Ascending aorta (tissue), 2 donors: ENCODE measurements around the gene TBX15. TPM values are rescaled to one million over a fixed set of nuclear protein-coding genes. Genes with fewer than 3 reads are reported as not detected.

ENCODE experiments used
- DNase-seq, 2 donors: peaks; one replicate each; pipeline ENCODE4 v3.0.0-alpha.2; 2019; ENCODE audit warnings: low spot score in 2 of 2
- H3K27ac ChIP-seq, 2 donors: fragments of 200-600 bp; sonication (generic); one replicate each; pipeline ENCODE4 v1.5.1; 2016 to 2017; ENCODE audit warnings: mild to moderate bottlenecking in 1 of 2
- H3K27me3 ChIP-seq: fragments of 200-600 bp; sonication (generic); one replicate; pipeline ENCODE4 v1.5.1; 2017
- H3K36me3 ChIP-seq, 2 donors: fragments of 200-600 bp; sonication (generic); one replicate each; pipeline ENCODE4 v1.5.1; 2016
- H3K4me1 ChIP-seq, 2 donors: fragments of 200-600 bp; sonication (generic); one replicate each; pipeline ENCODE4 v1.5.1; 2016 to 2017; ENCODE audit warnings: mild to moderate bottlenecking in 1 of 2
- H3K4me3 ChIP-seq, 2 donors: fragments of 200-600 bp; sonication (generic); one replicate each; pipeline ENCODE4 v1.5.1; 2016 to 2017; ENCODE audit warnings: mild to moderate bottlenecking in 1 of 2
- H3K9me3 ChIP-seq, 2 donors: fragments of 200-600 bp; sonication (generic); one replicate each; pipeline ENCODE4 v1.5.1; 2016
- CTCF ChIP-seq, 3 experiments: fragments of 200-600 bp in 2 of 3; fragments of 450-650 bp in 1 of 3; sonication (generic) in 2 of 3; IDR thresholded peaks; one replicate each; pipeline ENCODE4 v1.5.1; 2016 to 2019; ENCODE audit warnings: antibody characterized with exemption in 3 of 3, mild to moderate bottlenecking in 1 of 3, moderate library complexity in 1 of 3
- intact Hi-C: fragments of 100-400 bp; cut with DNase I; formaldehyde crosslinking; loops from one replicate; pipeline ENCODE4 v1.15.1; 2023
- total RNA-seq: library from RNA; depleted of rRNA; stranded (reverse); fragments of >200 nt; gene quantifications from one replicate; pipeline ENCODE4 v1.1.0, GENCODE V29; 2016

The TBX15 gene
- total RNA-seq, 1 donor from 2014 or later, result 1.8 TPM

GRCh38 chr1:119005724-119006405 lies 17.7 kb upstream of the TBX15 start:
- intact Hi-C loops, result loop anchor here (5.0 kb wide), 1 partner anchor 854 kb away; no protein-coding TSS in a partner anchor
- Histone ChIP-seq H3K4me1 (peaks cover 9 to 13% of the 10 kb centered on the region in 2 donors), H3K9me3 (no peaks in the 10 kb centered on the region), H3K27ac (no peak overlapping the region), H3K4me3 (no peak overlapping the region), H3K36me3 (no peaks in the 10 kb centered on the region), H3K27me3 (peaks cover 27% of the 10 kb centered on the region)
- no peak for DNase-seq
- TF ChIP-seq CTCF (IDR thresholded peaks at IDR 0.05), result no peak

DNA sequence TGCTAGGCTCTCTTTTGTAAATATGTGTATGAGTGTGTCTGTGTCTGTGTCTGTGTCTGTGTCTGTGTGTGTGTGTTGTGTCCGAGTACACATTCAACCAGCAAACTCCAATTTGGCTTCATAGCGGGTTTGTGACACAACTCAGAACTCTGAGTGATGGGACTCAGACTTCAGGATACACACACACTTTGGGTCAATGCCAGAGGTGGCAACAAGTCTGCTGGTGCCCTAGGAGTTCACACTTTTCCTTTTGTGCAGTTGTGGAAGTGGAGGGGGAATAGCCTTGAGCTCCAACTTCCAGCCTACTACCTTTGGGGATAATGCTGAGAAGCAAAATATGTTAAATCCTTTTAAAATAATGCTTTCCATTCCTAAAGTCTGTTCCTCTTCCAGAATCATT lies 16.6 kb upstream of the TBX15 start:
- TF ChIP-seq CTCF (IDR thresholded peaks at IDR 0.05), result no peak
- peaks cover 9 to 19% of the 10 kb centered on the region in 2 donors for H3K4me1 ChIP-seq
- no peak for DNase-seq
- H3K9me3 ChIP-seq, result no peaks in the 10 kb centered on the region
- H3K36me3 ChIP-seq, result no peaks in the 10 kb centered on the region
- H3K27me3 ChIP-seq, result peaks cover 27% of the 10 kb centered on the region
- no peak overlapping the region for H3K4me3 ChIP-seq
- intact Hi-C loops, result loop anchor here (5.0 kb wide), 1 partner anchor 852 kb away; no protein-coding TSS in a partner anchor
- no peak overlapping the region for H3K27ac ChIP-seq

- H3K9me3 ChIP-seq, result no peaks in the 10 kb centered on the region
- H3K4me1 ChIP-seq, result peaks cover 9 to 19% of the 10 kb centered on the region in 2 donors
- no peak for DNase-seq
- intact Hi-C loops, result no loop called here
- no peak overlapping the region for H3K27ac ChIP-seq
- no peak for TF ChIP-seq CTCF (IDR thresholded peaks at IDR 0.05)
- H3K36me3 ChIP-seq, result no peaks in the 10 kb centered on the region
- H3K27me3 ChIP-seq, result peaks cover 27% of the 10 kb centered on the region
- no peak overlapping the region for H3K4me3 ChIP-seq
These were observed 16.0 kb upstream of the TBX15 start for GRCh38 chr1:119004129-119004527.

DNA sequence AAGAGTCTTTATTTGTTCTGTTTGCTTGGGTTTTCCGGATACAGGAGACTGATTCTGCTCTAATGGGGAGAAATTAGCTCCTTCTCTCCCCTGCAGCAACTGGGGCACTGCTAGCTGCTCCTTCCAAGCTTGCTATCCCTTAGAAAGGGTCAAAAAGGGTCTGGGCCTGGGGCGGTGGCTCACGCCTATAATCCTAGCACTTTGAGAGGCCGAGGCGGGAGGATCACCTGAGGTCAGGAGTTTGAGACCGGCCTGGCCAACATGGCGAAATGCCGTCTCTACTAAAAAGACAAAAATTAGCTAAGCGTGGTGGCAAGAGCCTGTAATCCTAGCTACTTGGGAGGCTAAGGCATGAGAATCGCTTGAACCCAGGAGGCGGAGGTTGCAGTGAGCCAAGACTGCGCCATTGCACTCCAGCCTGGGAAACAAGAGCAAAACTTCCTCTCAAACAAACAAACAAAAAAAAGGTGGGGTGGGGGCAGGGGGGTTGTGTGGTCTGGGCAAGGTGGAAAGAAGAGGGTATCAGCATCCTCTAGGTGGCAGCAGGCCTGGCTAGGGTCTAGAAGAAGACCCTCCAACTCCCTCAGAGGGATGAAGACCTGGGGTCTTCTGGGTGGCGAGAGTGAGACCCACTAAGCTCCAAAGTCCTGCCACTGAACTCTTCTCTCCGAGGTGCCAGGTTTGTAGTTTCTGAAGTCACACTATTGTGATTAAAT lies 15.4 kb upstream of the TBX15 start:
- Histone ChIP-seq H3K36me3 (no peaks in the 10 kb centered on the region), H3K27ac (no peak overlapping the region), H3K9me3 (no peaks in the 10 kb centered on the region), H3K27me3 (peaks cover 27% of the 10 kb centered on the region), H3K4me1 (peaks cover 9 to 19% of the 10 kb centered on the region in 2 donors), H3K4me3 (no peak overlapping the region)
- intact Hi-C loops, result no loop called here
- DNase-seq, result no peak
- no peak for TF ChIP-seq CTCF (IDR thresholded peaks at IDR 0.05)

DNA sequence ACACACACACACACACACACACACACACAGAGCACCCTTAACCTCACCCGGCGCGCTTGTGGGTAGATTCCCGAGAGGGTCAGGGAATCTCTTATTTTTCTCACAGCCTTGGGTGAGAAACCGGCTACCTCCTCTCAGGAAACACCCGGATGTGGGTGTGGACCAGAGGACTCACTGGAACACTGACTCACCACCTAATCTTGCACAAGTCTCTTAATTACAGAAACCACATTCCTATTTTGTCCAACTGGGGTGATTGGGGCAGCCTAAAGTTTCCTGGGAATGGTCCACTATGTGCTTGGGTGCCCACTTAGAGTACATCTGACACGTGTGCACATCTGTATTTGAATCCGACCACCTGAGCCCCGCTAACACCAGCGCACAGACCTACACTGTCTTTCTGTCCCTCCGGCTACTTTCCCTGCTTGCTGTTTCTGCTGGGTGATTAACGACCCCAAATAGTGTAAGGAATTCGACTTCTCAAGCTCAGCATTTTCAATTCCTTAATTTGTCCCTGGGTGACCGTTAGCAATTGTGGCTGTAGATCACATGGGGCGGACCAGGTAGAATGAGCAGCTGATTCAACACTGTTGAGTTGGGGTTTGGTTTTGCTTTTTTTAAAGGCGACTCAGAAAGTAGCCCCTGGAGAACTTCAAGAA lies 14.0 kb upstream of the TBX15 start:
- Histone ChIP-seq H3K27ac (no peak overlapping the region), H3K4me3 (no peak overlapping the region), H3K4me1 (peaks cover 3 to 10% of the 10 kb centered on the region in 2 donors), H3K36me3 (no peaks in the 10 kb centered on the region), H3K27me3 (peaks cover 23% of the 10 kb centered on the region), H3K9me3 (no peaks in the 10 kb centered on the region)
- no peak for TF ChIP-seq CTCF (IDR thresholded peaks at IDR 0.05)
- no peak for DNase-seq
- intact Hi-C loops, result no loop called here
